ENCODE data around the gene PMEPA1. TPM values are rescaled to one million over a fixed set of nuclear protein-coding genes. Genes with fewer than 3 reads are reported as not detected.

The PMEPA1 gene
- total RNA-seq, 2 donors from 2014 or later: 96.5 to 245 TPM

DNA sequence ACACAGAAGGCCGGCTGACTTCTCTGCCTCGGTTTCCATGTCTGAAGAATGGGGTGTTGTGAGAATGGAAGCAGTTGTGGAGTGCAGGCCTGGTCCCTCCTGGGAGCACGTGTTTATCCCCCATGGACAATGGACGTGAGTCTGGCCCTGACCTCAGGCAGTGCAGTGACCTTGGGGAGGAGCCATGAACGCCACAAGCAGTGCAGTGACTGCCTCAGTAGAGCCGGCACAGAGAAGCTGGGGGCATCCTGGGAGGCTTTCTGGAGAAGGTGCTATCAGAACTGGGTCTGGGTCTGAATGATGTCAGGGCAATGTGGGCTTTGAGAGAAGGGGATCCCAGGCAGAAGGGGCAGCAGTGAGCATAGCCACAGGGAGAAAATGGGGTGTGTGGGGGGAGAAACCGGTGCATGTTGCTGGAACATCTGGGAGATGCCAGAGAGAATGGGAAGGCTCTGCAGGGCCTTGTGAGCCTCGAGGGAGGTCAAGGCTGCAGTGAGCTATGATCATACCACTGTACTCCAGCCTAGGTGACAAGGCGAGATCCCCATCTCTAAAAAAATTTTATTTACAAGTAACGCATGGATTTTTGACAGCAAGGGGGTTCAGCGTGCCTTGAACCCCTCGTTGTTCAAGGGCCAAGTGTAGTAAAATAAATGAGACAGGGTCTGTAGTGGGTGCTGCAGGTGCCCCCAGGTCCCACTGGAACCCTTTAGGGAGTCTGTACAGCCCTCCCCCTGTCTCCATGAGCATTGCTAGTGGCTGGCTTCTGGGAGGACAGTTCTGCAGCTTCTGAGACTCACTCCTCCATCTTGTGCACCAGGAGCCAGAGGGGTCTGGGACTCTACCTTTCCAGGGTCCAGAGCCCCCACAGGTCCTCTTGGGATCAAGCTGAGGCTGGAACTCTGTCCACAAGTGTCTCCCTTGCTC lies 62.5 kb downstream of the PMEPA1 start:
- Histone ChIP-seq H3K9me3 (no peaks in the 10 kb centered on the region), H3K4me3 (no peak overlapping the region), H3K27ac (no peak overlapping the region), H3K4me1 (replicated peaks) (no peaks in the 10 kb centered on the region), H3K36me3 (peaks cover 1 to 5% of the 10 kb centered on the region in 2 donors), H3K27me3 (replicated peaks; ENCODE audit: insufficient read depth) (no peaks in the 10 kb centered on the region)
- TF ChIP-seq, protein P1, sequence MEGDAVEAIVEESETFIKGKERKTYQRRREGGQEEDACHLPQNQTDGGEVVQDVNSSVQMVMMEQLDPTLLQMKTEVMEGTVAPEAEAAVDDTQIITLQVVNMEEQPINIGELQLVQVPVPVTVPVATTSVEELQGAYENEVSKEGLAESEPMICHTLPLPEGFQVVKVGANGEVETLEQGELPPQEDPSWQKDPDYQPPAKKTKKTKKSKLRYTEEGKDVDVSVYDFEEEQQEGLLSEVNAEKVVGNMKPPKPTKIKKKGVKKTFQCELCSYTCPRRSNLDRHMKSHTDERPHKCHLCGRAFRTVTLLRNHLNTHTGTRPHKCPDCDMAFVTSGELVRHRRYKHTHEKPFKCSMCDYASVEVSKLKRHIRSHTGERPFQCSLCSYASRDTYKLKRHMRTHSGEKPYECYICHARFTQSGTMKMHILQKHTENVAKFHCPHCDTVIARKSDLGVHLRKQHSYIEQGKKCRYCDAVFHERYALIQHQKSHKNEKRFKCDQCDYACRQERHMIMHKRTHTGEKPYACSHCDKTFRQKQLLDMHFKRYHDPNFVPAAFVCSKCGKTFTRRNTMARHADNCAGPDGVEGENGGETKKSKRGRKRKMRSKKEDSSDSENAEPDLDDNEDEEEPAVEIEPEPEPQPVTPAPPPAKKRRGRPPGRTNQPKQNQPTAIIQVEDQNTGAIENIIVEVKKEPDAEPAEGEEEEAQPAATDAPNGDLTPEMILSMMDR (IDR thresholded peaks at IDR 0.05): no peak
- TF ChIP-seq POLR2AphosphoS5 (IDR thresholded peaks at IDR 0.05): no peak
- no peak for TF ChIP-seq POLR2A (IDR thresholded peaks at IDR 0.05)
- 85% methylated on average over 12 of the region's 12 CpGs for WGBS
- intact Hi-C loops (cut with DNase I): no loop called here
- DNase-seq (ENCODE audit: low spot score): no peak

DNA sequence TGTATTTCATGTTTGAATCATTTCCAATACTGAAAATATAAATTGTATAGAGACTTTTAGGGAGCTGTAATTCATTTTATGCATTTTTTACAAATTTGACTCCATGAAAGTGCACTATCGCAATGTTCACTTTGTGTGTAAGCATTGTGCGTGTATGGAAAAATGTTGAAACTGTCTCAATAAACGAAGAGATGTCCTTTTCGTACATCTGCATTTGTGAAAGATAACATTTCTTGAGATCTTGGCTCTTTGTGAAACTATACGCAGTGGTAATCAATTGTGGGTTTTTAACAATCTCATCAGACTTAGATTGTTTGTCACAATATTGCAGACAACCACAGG lies 70.9 kb downstream of the PMEPA1 start:
- 76% methylated on average over 5 of the region's 5 CpGs for WGBS
- H3K36me3 ChIP-seq: no peaks in the 10 kb centered on the region
- H3K4me3 ChIP-seq: no peak overlapping the region
- H3K27ac ChIP-seq: no peak overlapping the region
- H3K4me1 ChIP-seq (replicated peaks): no peaks in the 10 kb centered on the region
- intact Hi-C loops (cut with DNase I): no loop called here
- H3K27me3 ChIP-seq (replicated peaks; ENCODE audit: insufficient read depth): no peaks in the 10 kb centered on the region
- no peaks in the 10 kb centered on the region for H3K9me3 ChIP-seq
- TF ChIP-seq, protein P1 (IDR thresholded peaks at IDR 0.05): no peak
- TF ChIP-seq POLR2AphosphoS5 (IDR thresholded peaks at IDR 0.05): no peak
- TF ChIP-seq POLR2A (IDR thresholded peaks at IDR 0.05): no peak
- no peak for DNase-seq (ENCODE audit: low spot score)

DNA sequence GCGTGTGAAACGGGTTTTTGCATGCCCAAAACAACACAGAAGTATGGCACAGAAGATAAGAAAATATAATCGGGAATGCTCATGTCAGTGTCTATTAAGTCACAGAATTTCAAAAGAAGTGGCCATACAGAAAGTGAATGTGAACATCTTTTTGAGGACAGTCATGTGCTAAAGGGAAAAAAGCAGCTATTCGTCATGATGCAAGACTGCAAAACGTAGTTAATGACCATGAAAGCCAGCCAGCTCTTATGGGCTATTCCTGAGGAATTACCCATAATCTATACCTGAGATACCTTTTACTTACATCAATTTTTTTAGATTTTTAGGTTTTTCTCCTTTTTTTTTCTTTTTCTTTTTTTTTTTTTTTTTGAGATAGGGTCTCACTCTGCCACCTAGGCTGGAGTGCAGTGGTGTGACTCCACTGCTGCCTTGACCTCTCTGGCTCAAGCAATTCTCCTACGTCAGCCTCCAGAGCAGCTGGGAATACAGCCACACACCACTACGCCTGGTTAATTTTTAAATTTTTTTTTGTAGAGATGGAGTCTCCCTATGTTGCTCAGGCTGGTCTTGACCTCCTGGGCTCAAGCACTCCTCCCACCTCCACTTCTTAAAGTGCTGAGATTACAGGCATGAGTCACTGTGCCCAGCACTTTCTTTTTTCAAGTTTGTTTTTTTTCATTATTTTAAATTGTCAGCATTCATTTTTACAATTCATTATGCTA lies 71.5 kb downstream of the PMEPA1 start:
- H3K4me1 ChIP-seq (replicated peaks): no peaks in the 10 kb centered on the region
- no peak overlapping the region for H3K4me3 ChIP-seq
- intact Hi-C loops (cut with DNase I): no loop called here
- no peaks in the 10 kb centered on the region for H3K36me3 ChIP-seq
- DNase-seq (ENCODE audit: low spot score): peak; percentile 0
- no peak for TF ChIP-seq POLR2AphosphoS5 (IDR thresholded peaks at IDR 0.05)
- TF ChIP-seq, protein P1 (IDR thresholded peaks at IDR 0.05): no peak
- no peak for TF ChIP-seq POLR2A (IDR thresholded peaks at IDR 0.05)
- no peak overlapping the region for H3K27ac ChIP-seq
- no peaks in the 10 kb centered on the region for H3K27me3 ChIP-seq (replicated peaks; ENCODE audit: insufficient read depth)
- 71% methylated on average over 7 of the region's 7 CpGs for WGBS
- no peaks in the 10 kb centered on the region for H3K9me3 ChIP-seq

DNA sequence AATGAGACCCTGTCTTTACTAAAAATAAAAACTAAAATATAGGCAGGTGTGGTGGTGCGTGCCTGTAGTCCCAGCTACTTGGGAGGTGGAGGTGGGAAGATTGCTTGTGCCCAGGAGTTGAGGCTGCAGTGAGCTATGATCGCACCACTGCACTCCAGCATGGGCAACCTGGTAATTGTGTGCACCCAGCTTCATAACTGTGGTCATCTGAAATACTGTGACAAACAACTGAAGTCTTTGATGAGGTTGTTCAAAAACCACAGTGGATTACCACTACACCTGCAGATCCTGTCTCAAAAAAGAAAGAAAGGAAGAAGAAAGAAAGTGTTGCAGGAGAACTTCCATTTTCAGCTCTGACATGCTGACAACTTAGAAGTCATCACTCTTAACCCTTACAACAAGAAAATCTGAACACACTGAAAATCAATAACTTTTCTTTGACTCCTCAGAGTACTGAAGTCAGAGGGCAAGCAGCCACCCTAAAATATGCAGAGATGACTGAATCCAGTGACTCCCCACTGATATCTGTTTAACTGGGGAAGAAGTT lies 75.8 kb downstream of the PMEPA1 start:
- WGBS: 97% methylated on average over 2 of the region's 2 CpGs
- H3K36me3 ChIP-seq: no peaks in the 10 kb centered on the region
- H3K4me3 ChIP-seq: no peak overlapping the region
- TF ChIP-seq POLR2A (IDR thresholded peaks at IDR 0.05) (no peak), POLR2AphosphoS5 (IDR thresholded peaks at IDR 0.05) (no peak)
- TF ChIP-seq, protein P1 (IDR thresholded peaks at IDR 0.05): no peak
- no peaks in the 10 kb centered on the region for H3K9me3 ChIP-seq
- H3K27ac ChIP-seq: no peak overlapping the region
- no peaks in the 10 kb centered on the region for H3K4me1 ChIP-seq (replicated peaks)
- no peak for DNase-seq (ENCODE audit: low spot score)
- intact Hi-C loops (cut with DNase I): no loop called here
- H3K27me3 ChIP-seq (replicated peaks; ENCODE audit: insufficient read depth): no peaks in the 10 kb centered on the region
